Activated CD8-positive, alpha-beta T cell treated with anti-CD3 and anti-CD28 coated beads for 36 hours (primary cell): ENCODE data around the gene ZNF487. TPM values are rescaled to one million over a fixed set of nuclear protein-coding genes. Genes with fewer than 3 reads are reported as not detected.
A peak's percentile ranks its signal among the peaks of the same experiment; 100 is the strongest.
"Not testable (repeated sequence)": the region's sequence is repeated elsewhere in the genome, so short reads cannot be mapped to it uniquely, and the experiment has no call there.

Source experiments
- ATAC-seq: fragments of 200-7000 bp; cut with Tn5 transposase; one replicate; pipeline ENCODE4 v1.10.0; 2021; ENCODE audit warnings: mild to moderate bottlenecking, moderate library complexity
- CTCF ChIA-PET: fragments of 350-600 bp; sonication (Branson Sonifier 250); formaldehyde crosslinking; loops from one replicate; lab custom pipeline; 2021; ENCODE audit warnings: antibody characterized with exemption; lab: Charles Lee
- POLR2A ChIA-PET: fragments of 350-600 bp; sonication (Branson Sonifier 250); formaldehyde crosslinking; loops from one replicate; lab custom pipeline; 2021; ENCODE audit warnings: antibody characterized with exemption; lab: Charles Lee
- DNase-seq: peaks from one replicate; pipeline ENCODE4 v3.0.0-alpha.2; 2020
- H3K27ac Mint-ChIP-seq: one replicate; pipeline ENCODE4 v1.8.0; 2021; ENCODE audit warnings: mild to moderate bottlenecking, mixed read lengths
- H3K27me3 Mint-ChIP-seq: one replicate; pipeline ENCODE4 v1.8.0; 2021; ENCODE audit warnings: mixed read lengths
- H3K36me3 Mint-ChIP-seq: one replicate; pipeline ENCODE4 v1.8.0; 2021; ENCODE audit warnings: low read depth, mixed read lengths
- H3K4me1 Mint-ChIP-seq: one replicate; pipeline ENCODE4 v1.8.0; 2021; ENCODE audit warnings: low read depth, mixed read lengths
- H3K4me3 Mint-ChIP-seq: one replicate; pipeline ENCODE4 v1.8.0; 2021; ENCODE audit warnings: mild to moderate bottlenecking, moderate library complexity, mixed read lengths
- H3K9me3 Mint-ChIP-seq: one replicate; pipeline ENCODE4 v1.8.0; 2021; ENCODE audit warnings: mixed read lengths
- intact Hi-C: fragments of 100-400 bp; cut with micrococcal nuclease; formaldehyde crosslinking; loops from one replicate; pipeline ENCODE4 v1.10.0; 2022
- total RNA-seq, 2 experiments: library from RNA; stranded (reverse); gene quantifications; one replicate each; pipeline ENCODE4 v1.2.3, GENCODE V29; 2021
- TF ChIP-seq, protein P1 (sequence below): fragments of 200-600 bp; IDR thresholded peaks from one replicate; pipeline ENCODE4 v1.8.0; 2022; ENCODE audit warnings: antibody characterized with exemption, mild to moderate bottlenecking

ZNF487 gene
- total RNA-seq, 2 experiments from 2014 or later: 1.4 to 1.9 TPM

DNA sequence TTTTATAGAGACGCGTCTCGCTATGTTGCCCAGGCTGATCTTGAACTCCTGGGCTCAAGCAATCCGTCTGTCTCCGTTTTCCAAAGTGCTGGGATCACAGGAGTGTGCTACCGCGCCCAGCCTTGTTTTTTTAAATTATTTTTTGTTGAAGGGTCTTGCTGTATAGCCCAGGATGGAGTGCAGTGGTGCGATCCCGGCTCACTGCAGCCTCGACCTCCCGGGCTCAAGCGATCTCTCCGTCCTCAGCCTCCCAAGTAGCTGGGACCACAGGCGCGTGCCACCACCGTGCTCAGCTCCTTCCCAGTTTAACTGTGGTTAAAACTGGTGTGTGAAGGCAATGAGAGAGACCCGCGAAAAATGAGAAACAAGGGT is 16.9 kb upstream of the ZNF487 start:
- Mint-ChIP-seq H3K27ac (peak overlapping the region; percentile 96), H3K27me3 (no peaks in the 10 kb centered on the region), H3K36me3 (peaks cover 5% of the 10 kb centered on the region), H3K9me3 (no peaks in the 10 kb centered on the region), H3K4me3 (peak overlapping the region; percentile 77), H3K4me1 (peaks cover 31% of the 10 kb centered on the region)
- no peak for DNase-seq
- POLR2A ChIA-PET: interaction anchor here (1.0 to 5.7 kb wide), 13 partner anchors 9 to 281 kb away, joined by 3 to 111 read pairs (median 3); partner anchors contain the start of genes CSGALNACT2, HNRNPF and ZNF487
- CTCF ChIA-PET: interaction anchor here (1.2 kb wide), 1 partner anchor 10 kb away, joined by 5 read pairs; no protein-coding TSS in a partner anchor
- no peak for ATAC-seq
- TF ChIP-seq, protein P1, sequence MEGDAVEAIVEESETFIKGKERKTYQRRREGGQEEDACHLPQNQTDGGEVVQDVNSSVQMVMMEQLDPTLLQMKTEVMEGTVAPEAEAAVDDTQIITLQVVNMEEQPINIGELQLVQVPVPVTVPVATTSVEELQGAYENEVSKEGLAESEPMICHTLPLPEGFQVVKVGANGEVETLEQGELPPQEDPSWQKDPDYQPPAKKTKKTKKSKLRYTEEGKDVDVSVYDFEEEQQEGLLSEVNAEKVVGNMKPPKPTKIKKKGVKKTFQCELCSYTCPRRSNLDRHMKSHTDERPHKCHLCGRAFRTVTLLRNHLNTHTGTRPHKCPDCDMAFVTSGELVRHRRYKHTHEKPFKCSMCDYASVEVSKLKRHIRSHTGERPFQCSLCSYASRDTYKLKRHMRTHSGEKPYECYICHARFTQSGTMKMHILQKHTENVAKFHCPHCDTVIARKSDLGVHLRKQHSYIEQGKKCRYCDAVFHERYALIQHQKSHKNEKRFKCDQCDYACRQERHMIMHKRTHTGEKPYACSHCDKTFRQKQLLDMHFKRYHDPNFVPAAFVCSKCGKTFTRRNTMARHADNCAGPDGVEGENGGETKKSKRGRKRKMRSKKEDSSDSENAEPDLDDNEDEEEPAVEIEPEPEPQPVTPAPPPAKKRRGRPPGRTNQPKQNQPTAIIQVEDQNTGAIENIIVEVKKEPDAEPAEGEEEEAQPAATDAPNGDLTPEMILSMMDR: no peak
- intact Hi-C loops: loop anchor here (2.0 kb wide), 1 partner anchor 13 kb away; no protein-coding TSS in a partner anchor

DNA sequence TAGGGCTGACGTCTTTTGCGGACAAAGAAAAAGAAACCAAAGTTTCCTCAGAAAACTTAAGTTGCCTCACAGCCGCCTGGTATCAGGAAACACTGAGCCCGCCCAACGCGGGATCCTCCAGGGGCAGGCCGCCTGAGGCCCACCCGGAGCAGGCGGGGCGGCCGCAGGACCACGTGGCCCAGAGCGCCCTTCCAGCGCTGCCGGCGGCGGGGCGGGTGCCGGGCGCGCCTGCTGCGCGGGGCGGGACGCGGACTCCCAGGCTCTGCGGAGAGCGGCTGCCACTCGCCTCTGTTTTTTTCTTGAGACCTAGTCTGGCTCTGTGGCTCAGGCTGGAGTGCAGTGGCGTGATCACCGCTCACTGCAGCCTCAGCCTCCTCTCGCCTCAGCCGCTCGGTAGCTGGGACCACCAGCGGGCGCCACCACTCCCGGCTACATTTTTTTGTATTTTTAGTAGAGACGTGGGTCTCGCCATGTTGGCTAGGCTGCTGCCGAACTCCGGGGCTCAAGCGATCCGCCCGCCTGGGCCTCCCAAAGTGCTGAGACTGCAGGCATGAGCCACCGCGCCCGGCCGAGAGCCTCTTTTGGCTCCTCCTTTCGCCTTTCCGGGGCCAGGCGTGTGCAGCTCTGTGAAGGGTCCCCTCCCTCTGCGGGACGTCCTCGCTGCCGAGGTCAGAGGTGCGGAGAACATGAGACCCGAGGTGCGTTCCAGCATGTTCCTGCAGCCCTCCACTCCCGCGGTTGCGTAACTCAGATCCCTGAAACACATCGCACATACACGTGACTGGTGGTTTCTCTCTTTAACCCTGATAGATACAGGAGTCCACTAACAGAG is 16.3 kb upstream of the ZNF487 start:
- POLR2A ChIA-PET: interaction anchor here (0.6 to 5.7 kb wide), 14 partner anchors 8 to 281 kb away, joined by 3 to 111 read pairs (median 4); partner anchors contain the start of genes CSGALNACT2, HNRNPF and ZNF487
- CTCF ChIA-PET: interaction anchor here (1.2 kb wide), 1 partner anchor 10 kb away, joined by 5 read pairs; no protein-coding TSS in a partner anchor
- intact Hi-C loops: loop anchor here (1.0 to 2.0 kb wide), 2 partner anchors 14 to 33 kb away; no protein-coding TSS in a partner anchor
- Mint-ChIP-seq H3K4me3 (peak overlapping the region; percentile 77), H3K27ac (peak overlapping the region; percentile 96), H3K4me1 (peaks cover 31% of the 10 kb centered on the region), H3K9me3 (no peaks in the 10 kb centered on the region), H3K36me3 (peaks cover 5% of the 10 kb centered on the region), H3K27me3 (no peaks in the 10 kb centered on the region)
- peak; percentile 80 for ATAC-seq
- DNase-seq: peak; percentile 90
- TF ChIP-seq, protein P1: no peak

DNA sequence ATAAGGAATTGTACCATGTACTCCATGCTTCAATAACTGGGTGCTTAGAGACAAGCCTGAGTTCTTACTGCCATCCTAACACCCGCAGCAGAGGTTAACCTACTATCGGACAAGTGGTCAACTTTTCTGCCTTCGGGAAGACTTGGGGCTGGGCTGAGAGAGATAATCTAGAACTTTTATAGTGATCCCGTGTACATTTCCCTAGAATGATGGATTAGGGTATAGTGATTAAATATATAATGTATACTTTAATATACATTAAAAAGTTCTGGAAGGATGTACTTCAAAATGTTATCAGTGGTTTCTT is 15.8 kb upstream of the ZNF487 start:
- H3K9me3 Mint-ChIP-seq: no peaks in the 10 kb centered on the region
- H3K4me3 Mint-ChIP-seq: peak overlapping the region; percentile 77
- peaks cover 5% of the 10 kb centered on the region for H3K36me3 Mint-ChIP-seq
- ChIA-PET POLR2A (interaction anchor here (0.8 to 5.7 kb wide), 9 partner anchors 8 to 31 kb away, joined by 3 to 111 read pairs (median 4); partner anchors contain the start of genes HNRNPF and ZNF487), CTCF (no interaction called here)
- peaks cover 35% of the 10 kb centered on the region for H3K4me1 Mint-ChIP-seq
- peak overlapping the region; percentile 94 for H3K27ac Mint-ChIP-seq
- intact Hi-C loops: loop anchor here (1.0 to 2.0 kb wide), 2 partner anchors 14 to 32 kb away; no protein-coding TSS in a partner anchor
- no peak for ATAC-seq
- no peaks in the 10 kb centered on the region for H3K27me3 Mint-ChIP-seq
- DNase-seq: no peak
- TF ChIP-seq, protein P1: no peak

DNA sequence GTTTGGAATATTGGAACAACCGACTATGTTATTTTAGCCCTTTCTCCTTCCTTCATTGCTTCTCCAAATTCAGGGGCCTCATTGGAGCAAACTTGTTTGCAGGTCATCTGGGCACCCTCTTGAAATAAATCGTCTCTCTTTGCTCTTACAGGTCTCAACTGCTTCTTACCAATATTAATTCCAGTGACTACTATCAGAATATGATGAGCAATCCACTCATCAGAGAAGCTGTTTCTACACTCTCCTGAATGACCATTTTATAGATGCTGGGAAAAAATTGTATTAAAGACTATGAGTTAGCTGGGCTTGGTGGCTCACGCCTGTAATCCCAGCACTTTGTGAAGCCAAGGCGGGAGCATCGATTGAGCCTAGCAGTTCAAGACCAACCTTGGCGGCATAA is 15.4 kb upstream of the ZNF487 start:
- intact Hi-C loops: loop anchor here (1.0 to 2.0 kb wide), 2 partner anchors 15 to 32 kb away; no protein-coding TSS in a partner anchor
- H3K36me3 Mint-ChIP-seq: peaks cover 5% of the 10 kb centered on the region
- ChIA-PET CTCF (no interaction called here), POLR2A (interaction anchor here (0.6 to 5.7 kb wide), 4 partner anchors 14 to 666 kb away, joined by 3 to 111 read pairs (median 32); partner anchors contain the start of genes HNRNPF and ZNF487)
- H3K4me3 Mint-ChIP-seq: peak overlapping the region; percentile 77
- peaks cover 36% of the 10 kb centered on the region for H3K4me1 Mint-ChIP-seq
- TF ChIP-seq, protein P1: no peak
- H3K27ac Mint-ChIP-seq: peak overlapping the region; percentile 37
- no peaks in the 10 kb centered on the region for H3K27me3 Mint-ChIP-seq
- DNase-seq (no peak), ATAC-seq (no peak)
- no peaks in the 10 kb centered on the region for H3K9me3 Mint-ChIP-seq

DNA sequence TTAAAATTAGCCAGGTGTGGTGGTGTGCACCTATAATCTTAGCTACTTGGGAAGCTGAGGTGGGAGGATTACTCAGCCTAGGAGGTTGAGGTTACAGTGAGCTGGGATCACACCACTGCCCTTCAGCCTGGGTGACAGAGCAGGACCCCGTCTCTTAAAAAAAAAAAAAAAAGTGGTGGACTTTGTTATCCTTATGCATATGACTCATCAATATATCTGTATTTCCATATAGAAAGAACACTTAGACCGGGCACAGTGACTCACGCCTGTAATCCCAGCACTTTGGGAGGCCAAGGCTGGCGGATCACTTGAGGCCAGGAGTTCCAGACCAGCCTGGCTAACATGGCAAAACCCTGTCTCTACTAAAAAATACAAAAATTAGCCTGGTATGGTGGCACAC is 15.0 kb upstream of the ZNF487 start:
- H3K27me3 Mint-ChIP-seq, DNase-seq, CTCF ChIA-PET, H3K27ac Mint-ChIP-seq, H3K36me3 Mint-ChIP-seq, H3K9me3 Mint-ChIP-seq, ATAC-seq: not testable (repeated sequence)
- intact Hi-C loops: loop anchor here (1.0 to 2.0 kb wide), 2 partner anchors 15 to 31 kb away; no protein-coding TSS in a partner anchor
- peaks cover 36% of the 10 kb centered on the region for H3K4me1 Mint-ChIP-seq
- POLR2A ChIA-PET: interaction anchor here (0.6 to 5.7 kb wide), 4 partner anchors 15 to 666 kb away, joined by 3 to 111 read pairs (median 32); partner anchors contain the start of genes HNRNPF and ZNF487
- peak overlapping the region; percentile 77 for H3K4me3 Mint-ChIP-seq
